ENCODE data around the gene PPP2R1B. TPM values are rescaled to one million over a fixed set of nuclear protein-coding genes. Genes with fewer than 3 reads are reported as not detected.

Gene PPP2R1B
- total RNA-seq, 4 donors from 2014 or later, result 22.4 to 39.2 (median 25.3) TPM

GRCh38 chr11:111812211-111812610, 46.0 kb upstream of the PPP2R1B start:
- H3K27ac ChIP-seq, result no peak overlapping the region
- peaks cover 8 to 10% of the 10 kb centered on the region in 2 donors for H3K4me1 ChIP-seq
- 91 to 99% methylated on average over 2 of the region's 2 CpGs for WGBS, 2 donors
- no peaks in the 10 kb centered on the region for H3K9me3 ChIP-seq
- intact Hi-C loops (cut with DNase I), result no loop called here
- peaks cover 6% of the 10 kb centered on the region in 2 donors for H3K36me3 ChIP-seq
- TF ChIP-seq POLR2A (IDR thresholded peaks at IDR 0.05), result no peak
- no peak for TF ChIP-seq CTCF (IDR thresholded peaks at IDR 0.05)
- DNase-seq, result no peak
- no peak overlapping the region for H3K4me3 ChIP-seq (replicated peaks in 1 of 3)
- H3K27me3 ChIP-seq, result no peaks in the 10 kb centered on the region

GRCh38 chr11:111811445-111811844, 45.3 kb upstream of the PPP2R1B start:
- Histone ChIP-seq H3K4me1 (peaks cover 8 to 10% of the 10 kb centered on the region in 2 donors), H3K9me3 (no peaks in the 10 kb centered on the region), H3K27ac (no peak overlapping the region), H3K4me3 (replicated peaks in 1 of 3) (no peak overlapping the region), H3K27me3 (no peaks in the 10 kb centered on the region), H3K36me3 (peaks cover 6% of the 10 kb centered on the region in 2 donors)
- TF ChIP-seq CTCF (IDR thresholded peaks at IDR 0.05) (no peak), POLR2A (IDR thresholded peaks at IDR 0.05) (no peak)
- WGBS, 2 donors, result 93 to 99% methylated on average over 2 of the region's 2 CpGs
- intact Hi-C loops (cut with DNase I), result no loop called here
- DNase-seq, result no peak

GRCh38 chr11:111808834-111809233, 42.6 kb upstream of the PPP2R1B start:
- TF ChIP-seq CTCF (IDR thresholded peaks at IDR 0.05) (no peak), POLR2A (IDR thresholded peaks at IDR 0.05) (no peak)
- Histone ChIP-seq H3K9me3 (no peaks in the 10 kb centered on the region), H3K4me1 (no peaks in the 10 kb centered on the region), H3K27me3 (no peaks in the 10 kb centered on the region), H3K36me3 (peaks cover 6 to 10% of the 10 kb centered on the region in 2 donors), H3K4me3 (replicated peaks in 1 of 3) (no peak overlapping the region), H3K27ac (no peak overlapping the region)
- intact Hi-C loops (cut with DNase I), result no loop called here
- DNase-seq, result no peak
- WGBS, 2 donors, result 96 to 97% methylated on average over 2 of the region's 2 CpGs

GRCh38 chr11:111808063-111808588, 41.9 kb upstream of the PPP2R1B start:
- intact Hi-C loops (cut with DNase I), result no loop called here

More at GRCh38 chr11:111808063-111808588, 41.9 kb upstream of the PPP2R1B start:
- WGBS, 2 donors, result 78 to 83% methylated on average over 2 of the region's 2 CpGs
- Histone ChIP-seq H3K36me3 (peaks cover 6 to 10% of the 10 kb centered on the region in 2 donors), H3K4me1 (no peaks in the 10 kb centered on the region), H3K27ac (no peak overlapping the region), H3K4me3 (replicated peaks in 1 of 3) (no peak overlapping the region), H3K9me3 (no peaks in the 10 kb centered on the region), H3K27me3 (no peaks in the 10 kb centered on the region)
- DNase-seq, result no peak
- TF ChIP-seq POLR2A (IDR thresholded peaks at IDR 0.05), result no peak
- no peak for TF ChIP-seq CTCF (IDR thresholded peaks at IDR 0.05)
